ENCODE data around the gene RNF126. TPM values are rescaled to one million over a fixed set of nuclear protein-coding genes. Genes with fewer than 3 reads are reported as not detected.

RNF126 gene
- total RNA-seq, 1 donor from 2014 or later, result 27.8 TPM

GRCh38 chr19:647566-648284, 15.3 kb downstream of the RNF126 start:
- DNase-seq (ENCODE audit: low read depth in 2 of 2), result no peak

GRCh38 chr19:646779-647565, 16.0 kb downstream of the RNF126 start:
- DNase-seq (ENCODE audit: low read depth in 2 of 2), result no peak

DNA sequence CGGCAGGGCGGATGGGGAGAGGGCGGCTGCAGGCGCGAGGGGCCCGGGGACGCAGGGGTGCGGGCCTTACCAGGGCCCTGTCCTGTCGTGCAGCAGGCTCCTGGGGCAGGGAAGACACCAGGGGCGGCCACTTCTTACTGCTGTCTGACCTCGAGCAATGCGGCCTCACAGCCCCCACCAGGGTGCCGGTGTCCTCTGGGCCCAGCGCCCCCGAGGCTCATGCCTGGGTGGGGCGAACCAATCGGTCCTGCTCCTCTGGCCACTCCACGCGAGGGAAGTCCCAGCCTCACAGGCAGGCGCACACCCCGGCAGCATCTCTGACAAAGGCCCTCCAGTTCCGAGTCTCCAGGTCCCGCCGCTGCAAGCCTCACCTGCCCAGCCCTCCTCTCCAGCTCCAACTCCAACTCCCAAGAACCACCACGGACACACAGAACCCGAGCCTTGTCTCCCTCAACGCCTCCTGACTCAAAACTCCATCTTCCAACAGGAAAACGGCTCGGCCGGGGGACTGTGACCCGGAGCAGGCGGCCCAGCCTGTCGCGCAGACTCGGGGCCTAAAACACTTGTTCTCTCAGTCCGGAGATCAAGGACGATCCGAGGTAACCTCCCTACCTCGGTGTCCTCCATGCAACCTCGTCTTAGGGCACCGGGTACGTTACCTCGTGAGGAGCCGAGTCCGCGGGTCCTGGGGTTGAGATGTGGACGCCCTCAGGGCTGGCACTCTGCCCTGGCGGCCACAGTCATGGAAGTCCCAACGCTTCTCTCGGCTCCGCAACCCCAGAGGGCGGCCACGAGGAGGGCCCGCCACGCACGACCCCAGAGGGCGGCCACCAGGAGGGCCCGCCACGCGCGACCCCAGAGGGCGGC, 16.9 kb downstream of the RNF126 start:
- DNase-seq (ENCODE audit: low read depth in 2 of 2), result no peak

DNA sequence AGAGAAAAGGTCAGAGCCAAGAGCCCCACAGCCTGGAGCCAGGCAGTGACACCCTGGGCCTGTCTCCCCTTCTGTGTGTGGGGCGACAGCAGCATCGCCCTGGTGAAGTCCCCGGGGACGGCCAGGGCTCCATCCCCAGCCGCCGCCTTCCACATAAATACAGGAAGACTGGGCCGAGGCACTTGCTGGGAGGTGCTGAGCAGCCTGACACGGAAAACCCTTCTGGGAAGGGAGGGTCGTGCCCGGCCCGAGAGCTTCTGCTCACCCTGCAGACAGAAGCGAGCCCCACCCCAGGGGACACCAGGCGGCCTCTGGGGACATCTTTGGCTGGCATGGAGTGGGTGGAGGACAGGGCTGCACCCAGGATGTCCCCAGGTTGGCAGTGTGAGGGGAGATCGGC, 18.2 kb downstream of the RNF126 start:
- no peak for DNase-seq (ENCODE audit: low read depth in 2 of 2)

DNA sequence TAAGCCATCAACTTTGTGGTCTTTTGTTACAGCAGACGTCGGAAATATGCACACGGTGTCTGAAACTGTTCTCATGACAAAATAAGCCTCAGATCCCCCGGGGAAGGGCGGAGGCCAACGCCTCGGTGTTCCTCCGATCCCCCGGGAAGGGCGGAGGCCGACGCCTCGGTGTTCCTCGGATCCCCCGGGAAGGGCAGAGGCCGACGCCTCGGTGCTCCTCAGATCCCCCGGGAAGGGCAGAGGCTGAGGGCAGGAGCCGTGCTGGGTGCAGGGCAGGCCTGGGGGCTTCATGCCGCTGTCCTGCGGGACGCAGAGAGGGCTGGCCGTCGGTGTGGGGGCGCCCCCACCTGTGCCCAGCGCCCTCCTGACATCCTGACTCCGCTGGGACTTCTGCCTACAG, 18.7 kb downstream of the RNF126 start:
- DNase-seq (ENCODE audit: low read depth in 2 of 2), result no peak

GRCh38 chr19:643736-644135, 19.3 kb downstream of the RNF126 start:
- no peak for DNase-seq (ENCODE audit: low read depth in 2 of 2)

- no peak for DNase-seq (ENCODE audit: low read depth in 2 of 2)
Measured at GRCh38 chr19:642767-643727, 20.0 kb downstream of the RNF126 start.

- DNase-seq (ENCODE audit: low read depth in 2 of 2), result no peak
Measured at GRCh38 chr19:641702-642101, 21.3 kb downstream of the RNF126 start.

GRCh38 chr19:640606-641189, 22.3 kb downstream of the RNF126 start:
- DNase-seq (ENCODE audit: low read depth in 2 of 2), result no peak

- no peak for DNase-seq (ENCODE audit: low read depth in 2 of 2)
Measured at GRCh38 chr19:640161-640558, 22.9 kb downstream of the RNF126 start.

DNA sequence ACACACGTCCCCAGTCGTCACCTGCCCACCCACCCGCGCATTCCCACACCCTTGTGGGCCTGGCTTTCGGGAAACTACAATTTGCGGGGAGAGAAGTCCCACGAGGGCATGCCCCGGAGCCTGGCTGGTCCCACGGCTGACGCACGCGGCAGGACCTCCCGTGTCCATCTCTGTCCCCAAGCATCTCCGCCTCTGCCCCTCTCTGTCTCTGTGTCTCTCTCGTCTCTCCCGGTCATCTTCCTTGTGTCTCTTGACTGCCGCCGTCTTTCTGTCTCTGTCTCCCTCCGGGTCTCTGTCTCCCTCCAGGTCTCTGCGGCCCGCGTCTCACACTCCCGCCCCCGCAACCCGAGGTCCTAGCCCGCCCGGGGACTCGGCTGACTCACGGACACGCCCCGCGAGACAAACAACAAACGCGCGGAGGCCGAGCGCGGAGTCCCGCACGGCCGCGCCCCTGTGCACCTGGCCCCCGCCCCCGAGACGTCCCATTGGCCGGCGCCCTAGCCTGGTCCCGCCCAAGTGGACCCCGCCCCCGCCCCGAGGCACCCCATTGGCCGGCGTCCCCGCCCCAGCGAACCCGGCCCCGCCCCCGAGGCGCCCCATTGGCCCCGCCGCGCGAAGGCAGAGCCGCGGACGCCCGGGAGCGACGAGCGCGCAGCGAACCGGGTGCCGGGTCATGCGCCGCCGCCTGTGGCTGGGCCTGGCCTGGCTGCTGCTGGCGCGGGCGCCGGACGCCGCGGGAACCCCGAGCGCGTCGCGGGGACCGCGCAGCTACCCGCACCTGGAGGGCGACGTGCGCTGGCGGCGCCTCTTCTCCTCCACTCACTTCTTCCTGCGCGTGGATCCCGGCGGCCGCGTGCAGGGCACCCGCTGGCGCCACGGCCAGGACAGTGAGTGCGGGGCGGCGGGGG, 23.5 kb downstream of the RNF126 start, which contains the start of gene FGF22:
FGF22 (plus strand) TSS at position 627 of the 908 bp plus-strand sequence; CDS start at position 674, 47 bp downstream.
- DNase-seq (ENCODE audit: low read depth in 2 of 2), result peak; percentile 88 to 92

DNA sequence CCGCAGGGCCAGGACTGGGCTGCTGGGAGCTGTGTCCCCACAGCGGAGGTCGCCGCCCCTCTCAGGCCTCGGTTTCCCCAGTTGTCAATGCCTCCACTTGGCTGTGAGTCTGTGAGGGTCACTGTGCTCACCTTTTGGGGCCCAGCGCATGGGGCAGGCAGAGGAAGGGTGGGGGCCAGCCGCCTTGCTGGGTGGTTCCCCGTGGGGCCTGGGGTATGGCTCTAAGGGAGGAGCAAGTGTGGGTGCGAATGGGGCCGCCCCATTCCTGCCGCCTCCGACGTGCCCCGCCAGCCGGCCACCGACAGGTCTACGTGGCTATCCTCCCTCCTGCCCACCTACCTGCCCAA, 24.1 kb downstream of the RNF126 start:
- DNase-seq (ENCODE audit: low read depth in 2 of 2), result no peak

- no peak for DNase-seq (ENCODE audit: low read depth in 2 of 2)
Measured at GRCh38 chr19:634975-635652, 27.9 kb downstream of the RNF126 start.

- DNase-seq (ENCODE audit: low read depth in 2 of 2), result no peak
Measured at GRCh38 chr19:633786-634639, 29.0 kb downstream of the RNF126 start.

GRCh38 chr19:633068-633785, 29.8 kb downstream of the RNF126 start, which contains the start of gene POLRMT:
TSS of gene POLRMT (minus strand) at chr19:633537. CDS start at chr19:633512, 25 bp downstream.
- peak; percentile 98 to 99 for DNase-seq (ENCODE audit: low read depth in 2 of 2)

DNA sequence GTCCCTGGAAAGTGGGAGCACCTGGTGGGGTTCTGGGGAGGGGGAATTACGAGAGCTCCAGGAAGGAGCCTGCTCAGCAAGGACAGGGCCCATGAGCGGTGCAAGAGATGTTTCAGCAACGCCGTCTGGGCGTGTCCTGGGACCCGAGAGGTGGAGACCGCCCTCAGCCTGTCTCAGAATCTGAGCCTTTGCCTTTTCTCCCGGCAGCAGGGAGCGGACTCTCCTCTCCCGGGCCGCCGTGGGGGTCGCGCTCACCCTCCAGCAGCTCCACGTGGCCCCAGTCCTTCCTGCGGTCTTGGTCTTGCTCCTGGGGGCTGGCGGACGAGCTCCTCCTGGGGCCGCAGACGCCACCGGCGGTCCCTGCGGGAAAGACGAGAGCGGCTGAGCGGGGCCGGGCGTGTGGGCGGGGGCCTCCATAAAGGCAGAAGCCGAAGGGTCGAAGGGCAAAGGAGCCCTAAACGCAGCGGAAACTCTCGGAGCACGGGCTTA, 30.4 kb downstream of the RNF126 start:
- peak; percentile 22 to 30 for DNase-seq (ENCODE audit: low read depth in 2 of 2)

Measured in lung microvascular endothelial cell (primary cell).